Cardiac septum (tissue), 1 donor: Measurements from ENCODE around the gene ZNF800. TPM values are rescaled to one million over a fixed set of nuclear protein-coding genes. Genes with fewer than 3 reads are reported as not detected.

Experiments
- total RNA-seq: library from RNA; stranded (reverse); fragmentation: NEBNext Ultra II Directional; extraction: Animal tissue kit (Norgen Biotek cat#: 25700); gene quantifications from one replicate; pipeline ENCODE4 v1.2.1, GENCODE V29; 2021
- donor health status: DM: no; HTN: no; CAD: no.

The ZNF800 gene
- total RNA-seq, 1 donor from 2014 or later = 26.3 TPM

Other genes with a start within 250 kb of the ZNF800 start
- 0.30 TPM for gene GRM8, start 139.8 kb downstream of the ZNF800 start, total RNA-seq
- gene GCC1, start 192.9 kb upstream of the ZNF800 start, total RNA-seq = 6.8 TPM
- 102 TPM for gene ARF5, start 195.7 kb upstream of the ZNF800 start, total RNA-seq
- 0.27 TPM for gene FSCN3, start 201.0 kb upstream of the ZNF800 start, total RNA-seq
- not detected for gene PAX4, start 225.4 kb upstream of the ZNF800 start, total RNA-seq